HG03439 (cell line): Measurements from ENCODE around the gene ARL5C.

Experiments
- ATAC-seq: cut with Tn5 transposase; IDR thresholded peaks from one replicate; pipeline ENCODE4 v1.9.1; 2021; ENCODE audit warnings: mild to moderate bottlenecking, moderate library complexity; ENCODE audit not compliant: unreplicated experiment

The ARL5C gene

GRCh38 chr17:39165841-39166349 is at the start of gene ARL5C:
ARL5C (minus strand) TSS chr17:39166161; CDS start chr17:39165760, 401 bp downstream.
- ATAC-seq: no peak

GRCh38 chr17:39213852-39214251 is 47.9 kb upstream of the ARL5C start:
- no peak for ATAC-seq

DNA sequence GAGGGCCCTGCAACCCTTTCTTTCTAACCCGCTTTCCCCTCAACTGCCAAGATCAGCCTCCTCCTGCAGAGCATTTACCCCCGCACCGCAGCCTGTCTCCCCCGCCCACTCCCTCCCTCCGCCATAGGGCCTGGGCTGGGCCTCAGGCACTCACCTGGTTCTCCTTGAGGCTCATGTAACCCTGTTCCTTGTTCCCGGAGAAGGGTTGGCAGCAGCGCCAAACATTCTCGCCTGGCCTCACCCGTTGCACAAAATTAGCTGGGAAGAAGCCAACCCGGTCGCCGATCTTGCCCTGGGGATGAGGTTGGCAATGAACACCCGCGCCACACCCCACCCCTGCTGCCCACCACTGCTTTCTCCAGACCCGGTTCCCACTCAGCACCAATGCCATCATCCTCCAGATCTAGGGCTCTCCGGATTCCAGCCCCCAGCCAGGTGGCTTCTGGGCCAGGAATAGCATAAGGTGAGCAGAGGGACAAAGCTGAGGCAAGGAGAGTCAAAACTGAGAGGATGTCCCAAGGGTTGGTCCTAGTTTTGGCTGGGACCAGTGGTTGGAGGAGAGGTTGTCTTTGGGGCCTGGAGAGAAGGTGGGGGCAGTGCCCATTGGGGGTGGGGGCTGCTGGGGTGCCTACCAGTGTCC is 47.0 kb upstream of the ARL5C start:
- no peak for ATAC-seq

GRCh38 chr17:39212195-39212810 is 46.3 kb upstream of the ARL5C start:
- ATAC-seq: no peak

DNA sequence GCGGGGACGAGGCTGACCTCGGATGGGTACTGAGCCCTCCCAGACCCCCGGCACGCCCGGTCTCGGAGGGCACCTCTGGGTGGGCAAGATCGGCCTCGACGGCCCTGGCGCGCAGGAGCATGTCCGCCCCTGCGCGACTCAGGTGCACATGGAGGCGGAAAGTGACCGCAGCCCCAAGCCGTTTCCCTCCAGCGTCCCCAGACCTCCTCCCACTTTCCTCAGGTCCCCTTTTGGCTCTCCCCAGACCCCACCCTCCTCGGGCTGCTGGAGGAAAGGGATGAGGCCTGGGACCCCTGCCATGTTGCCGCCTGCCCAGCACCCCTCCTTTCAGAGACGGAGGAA is 44.1 kb upstream of the ARL5C start:
- no peak for ATAC-seq

GRCh38 chr17:39209317-39210092 is 43.5 kb upstream of the ARL5C start:
- no peak for ATAC-seq

GRCh38 chr17:39208893-39209292 is 42.9 kb upstream of the ARL5C start:
- no peak for ATAC-seq

GRCh38 chr17:39208136-39208535 is 42.2 kb upstream of the ARL5C start:
- no peak for ATAC-seq

- ATAC-seq: no peak
Measured at GRCh38 chr17:39205112-39205526, 39.2 kb upstream of the ARL5C start.

DNA sequence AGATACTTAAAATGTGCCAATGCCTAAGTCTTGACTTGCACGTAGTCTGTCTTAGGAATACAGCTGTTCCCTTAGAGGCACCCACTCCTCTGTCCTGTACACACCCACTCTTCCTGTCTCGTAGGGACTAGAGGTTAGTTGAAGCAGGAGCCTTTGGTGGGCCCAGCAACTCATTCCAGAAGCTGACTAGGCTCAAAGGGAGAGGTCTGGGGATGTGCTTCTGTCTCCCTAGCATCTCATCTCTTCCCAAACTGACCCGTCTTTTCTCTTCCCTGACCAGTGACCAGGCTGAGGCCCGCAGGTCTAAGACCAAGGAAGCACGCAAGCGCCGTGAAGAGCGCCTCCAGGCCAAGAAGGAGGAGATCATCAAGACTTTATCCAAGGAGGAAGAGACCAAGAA is 38.3 kb upstream of the ARL5C start:
- no peak for ATAC-seq

DNA sequence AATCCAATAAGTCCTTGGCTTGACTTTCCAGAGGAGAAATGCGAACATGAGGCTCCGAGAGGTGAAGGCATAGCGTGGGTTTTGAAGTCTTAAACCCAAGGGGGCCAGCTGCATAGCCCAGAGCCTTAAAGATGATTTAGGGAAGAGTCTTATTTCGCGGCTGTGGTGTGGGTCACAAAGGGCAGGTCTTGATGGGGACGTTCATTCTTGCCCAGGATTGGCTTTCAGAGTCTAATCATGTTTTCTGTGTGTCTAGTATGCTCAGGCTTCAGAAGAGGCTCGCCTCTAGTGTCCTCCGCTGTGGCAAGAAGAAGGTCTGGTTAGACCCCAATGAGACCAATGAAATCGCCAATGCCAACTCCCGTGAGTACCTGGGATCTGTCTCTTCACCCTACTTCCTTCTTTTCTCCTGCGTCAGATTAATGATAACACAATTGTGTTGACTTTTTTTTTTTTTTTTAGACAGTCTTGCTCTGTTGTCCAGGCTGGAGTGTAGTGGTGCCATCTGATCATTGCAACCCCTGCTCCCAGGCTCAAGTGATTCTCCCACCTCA is 35.1 kb upstream of the ARL5C start:
- no peak for ATAC-seq

DNA sequence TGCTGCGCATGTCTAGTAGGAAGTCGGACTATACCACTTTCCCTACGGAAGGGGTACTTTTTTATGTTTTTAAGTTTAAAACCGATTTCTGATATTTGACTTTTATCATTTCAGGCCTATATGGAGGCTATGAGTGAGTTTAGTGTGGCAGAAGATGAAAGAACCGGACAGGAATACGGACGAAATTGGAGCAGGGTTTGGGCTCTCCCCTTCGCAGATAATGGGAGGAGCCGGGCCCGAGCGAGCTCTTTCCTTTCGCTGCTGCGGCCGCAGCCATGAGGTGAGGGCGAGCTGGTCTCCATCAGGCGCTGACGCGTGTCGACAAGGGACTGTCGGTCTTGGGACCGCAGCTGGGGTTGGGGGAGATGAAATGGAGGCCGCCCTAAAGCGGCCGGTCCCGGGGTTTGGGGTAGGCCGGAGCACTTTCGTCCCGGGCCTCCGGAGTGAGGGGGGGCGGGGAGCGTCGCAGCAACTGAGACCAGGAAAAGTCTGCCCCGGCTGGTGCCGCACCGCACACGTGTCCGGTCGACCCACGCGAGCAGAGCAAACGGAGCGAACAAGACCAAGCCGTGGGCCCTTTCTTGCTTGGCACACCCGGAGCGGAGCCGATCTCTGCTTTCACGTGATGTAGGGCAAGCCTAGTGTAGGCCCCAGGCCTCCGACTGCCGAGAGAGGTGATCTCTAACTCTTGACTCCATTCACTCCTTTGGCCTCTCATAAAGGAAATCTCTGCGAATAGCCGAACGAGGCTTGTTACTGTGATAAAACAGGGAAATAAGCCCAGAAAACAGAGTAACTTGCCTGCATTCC is 34.3 kb upstream of the ARL5C start, which contains the start of gene RPL19:
TSS of gene RPL19 (plus strand) at position 214 of the 810 bp plus-strand sequence. CDS start at position 276, 62 bp downstream.
- ATAC-seq: peak; percentile 60

GRCh38 chr17:39199820-39200069 is 33.8 kb upstream of the ARL5C start:
- peak; percentile 66 for ATAC-seq

DNA sequence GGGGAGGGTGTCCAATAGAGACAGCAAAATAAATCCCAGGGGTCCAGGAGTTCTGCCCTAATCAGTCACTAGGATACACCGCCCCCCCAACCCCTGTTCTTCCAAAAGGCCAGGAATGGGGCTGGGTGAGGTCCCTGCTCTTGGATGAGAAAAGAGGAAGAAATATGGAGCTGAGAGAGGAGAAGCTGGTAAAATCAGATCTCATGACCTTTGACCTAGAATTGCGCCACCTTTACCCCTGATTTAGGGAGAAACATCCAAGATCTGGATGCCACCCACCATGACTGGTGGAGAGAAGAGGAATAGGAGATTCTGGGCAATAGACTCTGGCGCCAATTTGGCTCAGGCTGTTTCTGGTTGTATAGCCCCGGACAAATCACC is 32.2 kb upstream of the ARL5C start:
- no peak for ATAC-seq

GRCh38 chr17:39197380-39198185 is 31.6 kb upstream of the ARL5C start, which contains the start of gene CACNB1:
CACNB1 (minus strand) TSS chr17:39197669; CDS start chr17:39197495, 174 bp downstream.
- ATAC-seq: no peak

GRCh38 chr17:39196808-39197291 is 30.9 kb upstream of the ARL5C start:
- no peak for ATAC-seq

GRCh38 chr17:39196241-39196807 is 30.4 kb upstream of the ARL5C start:
- ATAC-seq: no peak

GRCh38 chr17:39195568-39196160 is 29.7 kb upstream of the ARL5C start:
- no peak for ATAC-seq

DNA sequence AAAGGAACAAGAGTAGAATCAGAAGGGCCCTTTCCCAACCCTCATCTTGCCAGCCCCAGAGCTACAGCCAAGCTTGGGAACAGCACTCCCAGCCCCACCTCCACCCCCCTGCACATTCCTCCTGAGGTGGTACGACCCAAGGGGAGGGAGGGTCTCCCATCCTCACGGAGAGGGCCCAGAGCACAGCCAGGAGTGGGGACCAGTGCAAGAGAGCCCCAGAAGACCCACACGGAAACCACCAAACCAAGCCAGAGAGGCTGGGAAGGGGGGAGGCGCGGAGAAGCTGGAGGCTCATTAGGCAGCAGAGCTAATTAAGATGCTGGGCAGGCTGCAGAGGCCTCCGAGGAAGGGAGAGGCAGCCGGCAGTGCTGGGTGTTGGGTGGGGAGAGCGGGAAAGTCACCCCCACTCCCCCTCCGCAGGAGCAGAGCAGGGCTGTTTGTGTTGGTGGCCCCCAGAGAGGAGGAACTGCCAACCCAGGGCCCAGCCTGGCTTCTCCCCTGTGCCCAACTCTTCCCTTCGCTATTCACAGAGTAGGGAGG is 29.1 kb upstream of the ARL5C start:
- ATAC-seq: no peak
